ENCODE data around the gene GGT5. TPM values are rescaled to one million over a fixed set of nuclear protein-coding genes. Genes with fewer than 3 reads are reported as not detected.

Gene GGT5
- total and polyA plus RNA-seq, 2 of the 13 experiments (the other 11 are each of a cell fraction or from before 2014, with no cell fraction given) = 0.69 to 3.1 TPM

DNA sequence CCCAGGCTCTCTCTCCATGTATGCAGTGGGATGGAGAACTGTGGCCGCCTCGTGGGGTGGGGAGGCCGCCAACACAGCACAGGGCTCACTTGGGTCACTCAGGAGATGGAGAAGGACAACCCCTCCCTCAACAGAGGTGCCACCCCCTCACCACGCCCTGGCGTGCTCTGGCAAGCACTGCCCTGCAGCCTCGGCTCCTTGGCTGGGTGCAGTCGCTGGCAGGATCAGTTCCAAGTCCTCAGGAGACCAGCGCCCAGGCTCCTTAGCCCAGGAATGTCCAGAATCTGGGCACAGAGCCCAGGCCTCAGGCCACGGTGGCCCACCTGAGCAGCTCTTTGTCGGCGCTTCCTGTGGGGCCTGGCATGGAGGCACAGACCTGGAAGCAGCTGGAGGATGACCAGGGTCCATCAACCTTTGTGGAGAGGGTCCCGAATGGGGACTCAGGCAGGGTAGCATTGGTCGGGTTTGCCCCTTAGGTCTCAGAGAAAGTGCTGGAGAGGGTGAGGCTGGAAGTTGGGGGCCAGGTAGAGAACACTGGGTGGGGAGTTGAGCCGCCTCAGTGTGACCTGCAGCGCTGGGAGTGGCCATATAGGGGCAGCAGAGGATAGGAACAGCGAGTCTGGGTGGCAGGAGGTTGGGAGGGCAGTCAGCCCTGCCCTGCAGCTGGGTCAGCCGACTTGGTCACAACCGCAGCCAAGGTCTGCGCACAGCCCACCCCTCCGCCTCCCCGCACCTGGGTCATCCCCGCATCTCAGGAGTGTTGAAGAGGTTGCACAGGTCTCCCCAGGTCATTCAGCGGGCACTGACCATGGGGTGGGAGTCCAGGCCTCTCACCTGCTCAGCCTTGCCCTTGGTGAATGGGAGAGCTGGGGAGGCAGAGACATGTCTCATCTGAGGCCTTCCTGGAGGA lies 55.4 kb downstream of the GGT5 start (continued):
- TF ChIP-seq, protein P1, sequence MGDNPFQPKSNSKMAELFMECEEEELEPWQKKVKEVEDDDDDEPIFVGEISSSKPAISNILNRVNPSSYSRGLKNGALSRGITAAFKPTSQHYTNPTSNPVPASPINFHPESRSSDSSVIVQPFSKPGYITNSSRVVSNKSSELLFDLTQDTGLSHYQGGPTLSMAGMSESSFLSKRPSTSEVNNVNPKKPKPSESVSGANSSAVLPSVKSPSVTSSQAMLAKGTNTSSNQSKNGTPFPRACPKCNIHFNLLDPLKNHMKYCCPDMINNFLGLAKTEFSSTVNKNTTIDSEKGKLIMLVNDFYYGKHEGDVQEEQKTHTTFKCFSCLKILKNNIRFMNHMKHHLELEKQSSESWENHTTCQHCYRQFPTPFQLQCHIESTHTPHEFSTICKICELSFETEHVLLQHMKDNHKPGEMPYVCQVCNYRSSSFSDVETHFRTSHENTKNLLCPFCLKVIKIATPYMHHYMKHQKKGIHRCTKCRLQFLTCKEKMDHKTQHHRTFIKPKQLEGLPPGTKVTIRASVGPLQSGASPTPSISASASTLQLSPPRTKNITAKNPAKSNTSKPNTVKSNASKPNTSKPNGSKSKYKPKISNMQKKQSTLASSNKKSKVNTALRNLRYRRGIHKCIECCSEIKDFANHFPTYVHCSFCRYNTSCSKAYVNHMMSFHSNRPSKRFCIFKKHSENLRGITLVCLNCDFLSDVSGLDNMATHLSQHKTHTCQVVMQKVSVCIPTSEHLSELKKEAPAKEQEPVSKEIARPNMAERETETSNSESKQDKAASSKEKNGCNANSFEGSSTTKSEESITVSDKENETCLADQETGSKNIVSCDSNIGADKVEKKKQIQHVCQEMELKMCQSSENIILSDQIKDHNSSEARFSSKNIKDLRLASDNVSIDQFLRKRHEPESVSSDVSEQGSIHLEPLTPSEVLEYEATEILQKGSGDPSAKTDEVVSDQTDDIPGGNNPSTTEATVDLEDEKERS (CRISPR knock-in tag; IDR thresholded peaks at IDR 0.05) = no peak
- TF ChIP-seq, protein P2, sequence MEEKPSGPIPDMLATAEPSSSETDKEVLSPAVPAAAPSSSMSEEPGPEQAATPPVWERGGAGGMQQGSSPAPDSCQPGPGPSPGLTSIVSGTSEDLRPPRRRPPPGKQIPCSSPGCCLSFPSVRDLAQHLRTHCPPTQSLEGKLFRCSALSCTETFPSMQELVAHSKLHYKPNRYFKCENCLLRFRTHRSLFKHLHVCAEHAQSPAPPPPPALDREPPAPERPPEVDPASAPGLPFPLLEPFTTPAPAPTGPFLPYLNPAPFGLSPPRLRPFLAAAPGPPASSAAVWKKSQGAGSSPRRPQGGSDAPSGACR (CRISPR knock-in tag; IDR thresholded peaks at IDR 0.05) = no peak
- TF ChIP-seq ADNP (CRISPR knock-in tag; IDR thresholded peaks at IDR 0.05) = no peak
- no peak for TF ChIP-seq SMAD9 (CRISPR knock-in tag; IDR thresholded peaks at IDR 0.05)
- TF ChIP-seq ZNF609 (CRISPR knock-in tag; IDR thresholded peaks at IDR 0.05; ENCODE audit: borderline replicate concordance) = no peak
- no peak for TF ChIP-seq CREB1 (IDR thresholded peaks at IDR 0.05)
- no peak for TF ChIP-seq CREB1 (CRISPR knock-in tag; IDR thresholded peaks at IDR 0.05)
- TF ChIP-seq PRPF4 (IDR thresholded peaks at IDR 0.05; ENCODE audit: low read depth, low read length, poor library complexity, severe bottlenecking) = no peak
- no peak; the same call in 1 of the 2 replicates for TF ChIP-seq TFDP1 (CRISPR knock-in tag; IDR thresholded peaks at IDR 0.05; ENCODE audit: borderline replicate concordance)
- TF ChIP-seq ZNF598 (CRISPR knock-in tag; IDR thresholded peaks at IDR 0.05; ENCODE audit: borderline replicate concordance) = no peak; the same call in 1 of the 2 replicates
- TF ChIP-seq TMF1 (CRISPR knock-in tag; IDR thresholded peaks at IDR 0.05; ENCODE audit: low read depth) = no peak
- no peak for TF ChIP-seq SAP130 (CRISPR knock-in tag; IDR thresholded peaks at IDR 0.05; ENCODE audit: low read depth)
- TF ChIP-seq RAD21 (CRISPR knock-in tag; IDR thresholded peaks at IDR 0.05) = peak; percentile 99
- peak; percentile 52; the same call in 1 of the 2 replicates for TF ChIP-seq KAT8 (CRISPR knock-in tag; IDR thresholded peaks at IDR 0.05)
- no peak for TF ChIP-seq ZNF879 (CRISPR knock-in tag; IDR thresholded peaks at IDR 0.05)
- no peak for TF ChIP-seq ZNF17 (CRISPR knock-in tag; IDR thresholded peaks at IDR 0.05)
- TF ChIP-seq PRMT3 (CRISPR knock-in tag; IDR thresholded peaks at IDR 0.05; ENCODE audit: borderline replicate concordance, low read depth) = no peak
- TF ChIP-seq POLR2AphosphoS2 (IDR thresholded peaks at IDR 0.05; ENCODE audit: low read depth, low read length) = no peak
- TF ChIP-seq ISL2 (CRISPR knock-in tag; IDR thresholded peaks at IDR 0.05) = no peak
- TF ChIP-seq NR2F1 (CRISPR knock-in tag; IDR thresholded peaks at IDR 0.05) = no peak

All from HepG2 (cell line).